Measurements from ENCODE around the gene ATXN7L1.

GRCh38 chr7:105776986-105777910, 99.2 kb downstream of the ATXN7L1 start:
- no peak for TF ChIP-seq POLR2A (IDR thresholded peaks at IDR 0.05)
- no peak for TF ChIP-seq CTCF (IDR thresholded peaks at IDR 0.05)
